Karpas-422 (cell line): Measurements from ENCODE around the gene FLYWCH1. TPM values are rescaled to one million over a fixed set of nuclear protein-coding genes. Genes with fewer than 3 reads are reported as not detected.

ENCODE experiments used
- DNase-seq: peaks from one replicate; pipeline ENCODE4 v3.0.0-alpha.2; 2015
- H2AFZ ChIP-seq: fragments of 200-600 bp; sonication (generic); 2 replicates; pipeline ENCODE4 v1.6.1; 2014; ENCODE audit warnings: antibody characterized with exemption, low read length, mixed read lengths
- H3K27ac ChIP-seq: fragments of 200-600 bp; sonication (generic); 2 replicates; pipeline ENCODE4 v1.5.1; 2014; ENCODE audit warnings: mild to moderate bottlenecking, low read length, moderate library complexity
- H3K27me3 ChIP-seq: fragments of 200-600 bp; sonication (generic); 2 replicates; pipeline ENCODE4 v1.6.1; 2014; ENCODE audit warnings: low read length, mixed read lengths
- H3K36me3 ChIP-seq: fragments of 200-600 bp; sonication (generic); 2 replicates; pipeline ENCODE4 v1.6.1; 2014; ENCODE audit warnings: low read length, mixed read lengths; ENCODE audit not compliant: insufficient read depth
- H3K4me1 ChIP-seq: fragments of 200-600 bp; sonication (generic); 2 replicates; pipeline ENCODE4 v1.6.1; 2014; ENCODE audit warnings: mild to moderate bottlenecking, low read length, mixed read lengths
- H3K4me2 ChIP-seq: fragments of 200-600 bp; sonication (generic); 2 replicates; pipeline ENCODE4 v1.6.1; 2014; ENCODE audit warnings: low read length, low read depth, mild to moderate bottlenecking; ENCODE audit not compliant: poor library complexity, severe bottlenecking
- H3K4me3 ChIP-seq: fragments of 200-600 bp; sonication (generic); 2 replicates; pipeline ENCODE4 v1.5.1; 2014; ENCODE audit warnings: mild to moderate bottlenecking, antibody characterized with exemption, low read length, mixed read lengths
- H3K79me2 ChIP-seq: fragments of 200-600 bp; sonication (generic); 2 replicates; pipeline ENCODE4 v1.6.1; 2014; ENCODE audit warnings: mild to moderate bottlenecking, low read length, mixed read lengths
- H3K9ac ChIP-seq: fragments of 200-600 bp; sonication (generic); 2 replicates; pipeline ENCODE4 v1.6.0; 2014; ENCODE audit warnings: low read length
- H3K9me2 ChIP-seq: fragments of 200-600 bp; sonication (generic), shearing (Covaris generic); replicated peaks from 2 replicates; pipeline ENCODE4 v1.6.0; 2014; ENCODE audit warnings: mild to moderate bottlenecking, low read length, moderate library complexity; ENCODE audit not compliant: insufficient read depth
- H3K9me3 ChIP-seq: fragments of 300-700, 200-600 bp; sonication (generic); 2 replicates; pipeline ENCODE4 v1.6.1; 2014; ENCODE audit warnings: low read length, mixed read lengths
- H4K20me1 ChIP-seq: fragments of 200-600 bp; sonication (generic); 2 replicates; pipeline ENCODE4 v1.6.1; 2014; ENCODE audit warnings: mild to moderate bottlenecking, antibody characterized with exemption, low read length, low read depth; ENCODE audit not compliant: insufficient read depth
- total RNA-seq: library from RNA; depleted of rRNA; stranded (reverse); fragments of >200 nt; shearing (Covaris generic); gene quantifications from 2 replicates; pipeline ENCODE4 v1.2.3, GENCODE V29; 2014; ENCODE audit warnings: low replicate concordance

Gene FLYWCH1
- total RNA-seq, 1 experiment from 2014 or later = 11.0 TPM

DNA sequence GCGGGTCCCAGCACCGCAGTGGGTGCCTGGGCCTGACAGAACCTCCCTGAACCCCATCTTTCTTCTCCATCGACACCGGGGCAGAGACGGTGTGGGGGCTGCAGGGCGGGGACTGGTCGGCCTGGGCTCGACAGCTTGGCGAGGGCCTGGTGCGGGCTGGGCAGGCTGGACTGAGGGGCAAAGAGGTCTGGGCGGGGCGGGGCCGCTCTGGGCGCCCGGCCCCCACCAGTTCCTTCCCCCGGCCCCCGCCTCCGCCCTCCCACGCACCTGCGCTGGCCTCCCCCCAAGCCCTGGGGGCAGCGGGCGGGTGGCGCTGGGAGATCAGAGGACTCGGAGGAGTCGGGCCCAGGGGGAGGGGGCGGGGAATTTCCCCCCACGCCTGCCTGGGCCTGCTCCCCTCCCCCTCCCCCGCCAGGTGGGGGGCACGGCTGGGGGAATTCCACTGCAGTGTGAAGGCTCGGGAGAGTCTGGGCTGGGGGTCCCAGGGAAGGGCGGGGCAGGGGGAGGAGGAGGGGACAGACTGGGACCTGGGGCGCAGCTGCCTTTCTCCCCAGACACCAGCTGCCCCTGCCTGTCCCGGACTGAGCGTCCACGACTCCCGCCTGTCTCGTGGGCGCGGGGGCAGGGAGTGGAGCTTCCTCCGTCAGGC is 51.5 kb downstream of the FLYWCH1 start:
- Histone ChIP-seq H4K20me1 (no peaks in the 10 kb centered on the region), H3K4me1 (peaks cover 51% of the 10 kb centered on the region), H2AFZ (no peak overlapping the region; the same call in 1 of the 2 replicates), H3K9me2 (no peaks in the 10 kb centered on the region), H3K27ac (no peak overlapping the region), H3K4me2 (peak overlapping the region; percentile 98), H3K9me3 (no peaks in the 10 kb centered on the region), H3K9ac (peak overlapping the region; percentile 87), H3K79me2 (no peaks in the 10 kb centered on the region), H3K27me3 (no peaks in the 10 kb centered on the region), H3K4me3 (peak overlapping the region; percentile 79), H3K36me3 (no peaks in the 10 kb centered on the region)
- no peak for DNase-seq

DNA sequence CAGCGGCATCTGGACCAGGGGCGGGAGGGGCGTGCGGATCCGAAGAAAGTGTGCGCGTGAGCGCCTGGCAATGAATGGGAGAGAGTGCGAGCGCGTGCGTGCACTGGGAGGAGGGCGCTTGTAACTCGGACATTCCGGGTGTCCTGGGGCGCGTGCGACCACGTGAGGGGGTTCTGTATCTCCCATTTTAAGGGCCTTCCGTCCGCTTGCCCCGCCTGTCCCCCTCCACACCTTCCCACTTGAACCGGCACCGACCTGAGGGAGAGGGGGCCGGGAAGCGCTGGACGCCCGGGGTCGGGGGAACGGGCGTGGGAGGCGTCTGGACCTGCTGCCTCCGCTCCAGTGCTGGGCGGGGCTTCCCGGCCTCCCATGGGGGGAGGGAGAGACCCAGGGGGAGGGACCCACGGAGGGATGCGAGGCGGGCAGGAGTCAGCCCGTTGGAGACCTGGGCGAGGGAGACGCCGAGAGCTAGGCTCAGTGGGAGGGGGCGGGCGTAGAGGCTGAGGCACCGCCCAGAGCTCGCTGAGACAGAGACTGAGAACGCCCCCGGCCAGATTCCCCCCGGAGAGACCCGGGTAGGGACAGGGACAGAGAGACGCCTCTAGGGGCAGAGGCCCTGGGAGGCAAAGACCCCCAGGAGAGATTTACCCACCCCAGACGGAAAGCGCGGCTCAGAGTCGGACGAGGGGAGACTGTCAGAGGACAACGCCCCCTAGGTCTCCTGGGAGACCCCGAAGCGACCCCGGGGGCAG is 52.2 kb downstream of the FLYWCH1 start, which contains the start of gene KREMEN2:
Gene KREMEN2 (plus strand): TSS at position 553 of the 752 bp plus-strand sequence. CDS start 246 bp downstream, outside the sequence.
- H4K20me1 ChIP-seq = no peaks in the 10 kb centered on the region
- peak within 1 kb of the TSS; percentile 98 for H3K4me2 ChIP-seq
- H3K9me3 ChIP-seq = no peaks in the 10 kb centered on the region
- no peaks in the 10 kb centered on the region for H3K36me3 ChIP-seq
- H3K27ac ChIP-seq = peak within 1 kb of the TSS; percentile 61
- H2AFZ ChIP-seq = peak within 1 kb of the TSS; percentile 74; the same call in 1 of the 2 replicates
- peak within 1 kb of the TSS; percentile 87 for H3K9ac ChIP-seq
- H3K79me2 ChIP-seq = no peaks in the 10 kb centered on the region
- peak within 1 kb of the TSS; percentile 79 for H3K4me3 ChIP-seq
- no peaks in the 10 kb centered on the region for H3K27me3 ChIP-seq
- peak; percentile 87 for DNase-seq
- no peaks in the 10 kb centered on the region for H3K9me2 ChIP-seq
- peaks cover 58% of the 10 kb centered on the region for H3K4me1 ChIP-seq

DNA sequence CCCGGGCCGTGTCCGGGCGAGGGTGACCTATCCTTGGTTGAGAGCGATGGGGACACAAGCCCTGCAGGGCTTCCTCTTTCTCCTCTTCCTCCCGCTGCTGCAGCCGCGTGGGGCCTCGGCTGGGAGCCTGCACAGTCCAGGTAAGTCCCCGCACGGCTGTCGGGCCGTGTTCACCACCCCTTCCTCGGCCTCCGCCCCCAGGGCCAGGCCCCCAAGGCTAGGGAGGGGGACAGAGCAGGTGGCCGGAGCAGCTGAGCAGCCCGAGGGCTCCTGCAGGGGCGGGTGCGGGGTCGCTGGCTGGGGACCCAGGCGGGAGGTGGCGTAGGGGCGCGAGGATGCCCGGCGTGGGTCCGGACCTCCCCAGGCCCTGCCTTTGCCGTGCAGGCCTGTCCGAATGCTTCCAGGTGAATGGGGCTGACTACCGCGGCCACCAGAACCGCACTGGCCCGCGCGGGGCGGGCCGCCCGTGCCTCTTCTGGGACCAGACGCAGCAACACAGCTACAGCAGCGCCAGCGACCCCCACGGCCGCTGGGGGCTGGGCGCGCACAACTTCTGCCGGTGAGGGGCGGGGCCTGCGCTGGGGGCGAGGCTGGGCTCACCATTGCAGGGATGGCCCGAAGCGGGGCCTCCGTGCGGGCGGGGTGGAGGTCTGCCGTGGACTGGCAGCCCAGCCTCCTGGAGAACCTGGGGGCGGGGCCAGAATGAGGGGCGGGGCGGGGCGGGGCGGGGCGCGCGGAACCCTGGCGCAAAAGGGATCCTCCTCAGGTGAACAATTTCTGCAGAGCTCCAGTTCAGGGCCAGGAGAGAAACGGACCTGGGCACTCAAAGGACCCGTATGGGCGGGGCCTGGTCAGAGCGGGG is 53.0 kb downstream of the FLYWCH1 start:
- peak overlapping the region; percentile 98 for H3K4me2 ChIP-seq

DNA sequence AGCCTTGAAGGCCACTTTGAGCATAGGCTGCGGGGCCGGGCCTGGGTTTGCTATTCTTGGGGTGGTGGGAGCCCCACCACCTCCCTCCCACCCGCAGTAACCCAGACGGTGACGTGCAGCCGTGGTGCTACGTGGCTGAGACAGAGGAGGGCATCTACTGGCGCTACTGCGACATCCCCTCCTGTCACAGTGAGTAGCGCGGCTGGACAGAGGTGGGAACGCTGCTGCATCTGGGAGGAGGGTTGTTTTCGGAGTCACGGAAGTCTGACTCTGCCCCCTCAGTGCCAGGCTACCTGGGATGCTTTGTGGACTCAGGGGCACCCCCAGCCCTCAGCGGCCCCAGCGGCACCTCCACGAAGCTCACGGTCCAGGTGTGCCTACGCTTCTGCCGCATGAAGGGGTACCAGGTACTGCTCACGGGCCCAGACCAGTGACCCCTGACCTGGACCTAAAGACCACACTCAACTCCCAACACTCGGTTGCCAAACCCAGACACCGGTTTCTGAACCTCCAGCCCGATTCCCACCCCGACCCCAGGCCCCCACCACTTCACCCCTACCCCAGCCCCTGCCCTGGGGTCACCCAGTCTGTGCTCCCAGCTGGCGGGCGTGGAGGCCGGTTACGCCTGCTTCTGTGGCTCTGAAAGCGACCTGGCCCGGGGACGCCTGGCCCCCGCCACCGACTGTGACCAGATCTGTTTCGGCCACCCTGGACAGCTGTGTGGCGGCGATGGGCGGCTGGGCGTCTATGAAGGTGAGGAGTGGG is 54.5 kb downstream of the FLYWCH1 start:
- Histone ChIP-seq H3K27me3 (no peaks in the 10 kb centered on the region), H3K4me2 (peak overlapping the region; percentile 58), H3K9ac (peak overlapping the region; percentile 52), H3K36me3 (no peaks in the 10 kb centered on the region), H3K9me3 (no peaks in the 10 kb centered on the region), H3K4me1 (peaks cover 68% of the 10 kb centered on the region), H3K4me3 (peak overlapping the region; percentile 55; the same call in 1 of the 2 replicates), H3K27ac (peak overlapping the region; percentile 56), H3K79me2 (peaks cover 15% of the 10 kb centered on the region), H2AFZ (no peak overlapping the region), H4K20me1 (peaks cover 10% of the 10 kb centered on the region; the same call in 1 of the 2 replicates), H3K9me2 (no peaks in the 10 kb centered on the region)
- no peak for DNase-seq

More for the DNA sequence above, 53.0 kb downstream of the FLYWCH1 start:
- no peaks in the 10 kb centered on the region for H3K9me2 ChIP-seq
- H3K27me3 ChIP-seq = no peaks in the 10 kb centered on the region
- no peaks in the 10 kb centered on the region for H3K36me3 ChIP-seq
- peaks cover 58% of the 10 kb centered on the region for H3K4me1 ChIP-seq
- no peaks in the 10 kb centered on the region for H3K9me3 ChIP-seq
- peak overlapping the region; percentile 74; the same call in 1 of the 2 replicates for H2AFZ ChIP-seq
- peak overlapping the region; percentile 87 for H3K9ac ChIP-seq
- peak overlapping the region; percentile 79 for H3K4me3 ChIP-seq
- H4K20me1 ChIP-seq = no peaks in the 10 kb centered on the region
- H3K79me2 ChIP-seq = peaks cover 2% of the 10 kb centered on the region; the same call in 1 of the 2 replicates
- peak overlapping the region; percentile 61 for H3K27ac ChIP-seq
- DNase-seq = peak; percentile 96

DNA sequence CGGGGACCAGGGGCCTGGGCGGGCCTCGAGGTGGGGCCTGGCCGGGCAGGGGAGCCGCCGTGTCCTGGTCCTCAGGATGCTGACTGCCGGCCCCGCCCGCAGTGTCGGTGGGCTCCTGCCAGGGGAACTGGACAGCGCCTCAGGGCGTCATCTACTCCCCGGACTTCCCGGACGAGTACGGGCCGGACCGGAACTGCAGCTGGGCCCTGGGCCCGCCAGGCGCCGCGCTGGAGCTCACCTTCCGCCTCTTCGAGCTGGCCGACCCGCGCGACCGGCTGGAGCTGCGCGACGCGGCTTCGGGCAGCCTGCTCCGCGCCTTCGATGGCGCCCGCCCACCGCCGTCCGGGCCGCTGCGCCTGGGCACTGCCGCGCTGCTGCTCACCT is 55.1 kb downstream of the FLYWCH1 start:
- Histone ChIP-seq H3K4me1 (peaks cover 74% of the 10 kb centered on the region), H4K20me1 (peaks cover 11% of the 10 kb centered on the region; the same call in 1 of the 2 replicates), H3K4me2 (no peak overlapping the region), H3K9me3 (no peaks in the 10 kb centered on the region), H3K9ac (no peak overlapping the region), H3K9me2 (no peaks in the 10 kb centered on the region), H3K79me2 (peaks cover 15% of the 10 kb centered on the region), H3K36me3 (no peaks in the 10 kb centered on the region), H2AFZ (no peak overlapping the region), H3K27ac (no peak overlapping the region), H3K27me3 (no peaks in the 10 kb centered on the region), H3K4me3 (no peak overlapping the region)
- no peak for DNase-seq

DNA sequence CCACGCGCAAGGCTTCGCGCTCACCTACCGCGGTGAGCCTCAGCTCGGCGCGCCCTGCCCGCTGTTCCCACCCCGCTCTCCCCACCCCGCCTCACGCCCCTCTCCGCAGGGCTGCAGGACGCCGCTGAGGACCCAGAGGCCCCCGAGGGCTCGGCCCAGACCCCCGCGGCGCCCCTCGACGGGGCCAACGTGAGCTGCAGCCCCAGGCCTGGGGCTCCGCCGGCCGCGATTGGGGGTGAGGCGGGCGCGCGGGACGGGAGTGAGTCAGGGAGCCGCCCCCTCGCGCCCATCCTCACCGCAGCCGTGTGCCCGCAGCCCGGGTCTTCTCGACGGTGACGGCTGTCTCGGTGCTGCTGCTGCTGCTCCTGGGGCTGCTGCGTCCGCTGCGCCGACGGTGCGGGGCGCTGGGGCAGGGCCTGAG is 55.5 kb downstream of the FLYWCH1 start:
- Histone ChIP-seq H3K4me3 (no peak overlapping the region), H2AFZ (no peak overlapping the region), H3K79me2 (peaks cover 19% of the 10 kb centered on the region), H3K36me3 (0 out of 2 replicates have a peak, but pooled peaks cover 3% of the 10 kb centered on the region), H3K27me3 (no peaks in the 10 kb centered on the region), H3K4me1 (peaks cover 75% of the 10 kb centered on the region), H3K9me3 (no peaks in the 10 kb centered on the region), H3K27ac (no peak overlapping the region), H3K9me2 (no peaks in the 10 kb centered on the region), H4K20me1 (peaks cover 14% of the 10 kb centered on the region), H3K9ac (no peak overlapping the region), H3K4me2 (no peak overlapping the region)
- no peak for DNase-seq

DNA sequence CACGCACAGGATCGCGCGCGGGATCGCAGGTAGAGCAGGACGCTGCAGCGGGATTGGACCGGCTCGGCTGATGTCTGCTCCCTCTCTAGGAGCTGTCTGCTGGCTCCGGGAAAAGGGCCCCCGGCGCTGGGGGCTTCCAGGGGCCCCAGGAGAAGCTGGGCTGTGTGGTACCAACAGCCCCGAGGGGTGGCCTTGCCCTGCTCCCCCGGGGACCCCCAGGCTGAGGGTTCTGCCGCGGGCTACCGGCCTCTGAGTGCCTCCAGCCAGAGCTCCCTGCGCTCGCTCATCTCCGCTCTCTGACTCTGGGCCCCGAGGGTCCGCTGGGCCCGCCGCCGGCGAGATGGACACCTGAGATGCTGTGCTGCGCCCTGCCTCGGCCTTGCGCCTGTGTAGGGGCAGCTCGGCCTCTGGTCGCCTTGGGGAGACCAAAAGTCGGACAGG is 56.0 kb downstream of the FLYWCH1 start:
- no peaks in the 10 kb centered on the region for H3K9me2 ChIP-seq
- H4K20me1 ChIP-seq = peaks cover 16% of the 10 kb centered on the region
- H3K4me1 ChIP-seq = peaks cover 77% of the 10 kb centered on the region
- H3K27me3 ChIP-seq = no peaks in the 10 kb centered on the region
- no peaks in the 10 kb centered on the region for H3K9me3 ChIP-seq
- H3K4me2 ChIP-seq = peak overlapping the region; percentile 79
- 0 out of 2 replicates have a peak, but pooled peaks cover 8% of the 10 kb centered on the region for H3K36me3 ChIP-seq
- H3K79me2 ChIP-seq = peaks cover 20% of the 10 kb centered on the region
- peak overlapping the region; percentile 99; the same call in 1 of the 2 replicates for H3K4me3 ChIP-seq
- no peak overlapping the region for H2AFZ ChIP-seq
- peak overlapping the region; percentile 86 for H3K27ac ChIP-seq
- DNase-seq = no peak
- H3K9ac ChIP-seq = peak overlapping the region; percentile 98
